ENCODE data around the gene EPHA1.
A peak's percentile ranks its signal among the peaks of the same experiment; 100 is the strongest.
"Not testable (repeated sequence)": the region's sequence is repeated elsewhere in the genome, so short reads cannot be mapped to it uniquely, and the experiment has no call there.

The EPHA1 gene

GRCh38 chr7:143394068-143394467 is 14.6 kb downstream of the EPHA1 start:
- H3K36me3 Mint-ChIP-seq (ENCODE audit: low read depth): peaks cover 22% of the 10 kb centered on the region
- DNase-seq: no peak
- TF ChIP-seq, protein P1, sequence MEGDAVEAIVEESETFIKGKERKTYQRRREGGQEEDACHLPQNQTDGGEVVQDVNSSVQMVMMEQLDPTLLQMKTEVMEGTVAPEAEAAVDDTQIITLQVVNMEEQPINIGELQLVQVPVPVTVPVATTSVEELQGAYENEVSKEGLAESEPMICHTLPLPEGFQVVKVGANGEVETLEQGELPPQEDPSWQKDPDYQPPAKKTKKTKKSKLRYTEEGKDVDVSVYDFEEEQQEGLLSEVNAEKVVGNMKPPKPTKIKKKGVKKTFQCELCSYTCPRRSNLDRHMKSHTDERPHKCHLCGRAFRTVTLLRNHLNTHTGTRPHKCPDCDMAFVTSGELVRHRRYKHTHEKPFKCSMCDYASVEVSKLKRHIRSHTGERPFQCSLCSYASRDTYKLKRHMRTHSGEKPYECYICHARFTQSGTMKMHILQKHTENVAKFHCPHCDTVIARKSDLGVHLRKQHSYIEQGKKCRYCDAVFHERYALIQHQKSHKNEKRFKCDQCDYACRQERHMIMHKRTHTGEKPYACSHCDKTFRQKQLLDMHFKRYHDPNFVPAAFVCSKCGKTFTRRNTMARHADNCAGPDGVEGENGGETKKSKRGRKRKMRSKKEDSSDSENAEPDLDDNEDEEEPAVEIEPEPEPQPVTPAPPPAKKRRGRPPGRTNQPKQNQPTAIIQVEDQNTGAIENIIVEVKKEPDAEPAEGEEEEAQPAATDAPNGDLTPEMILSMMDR (IDR thresholded peaks at IDR 0.05): no peak
- peaks cover 20% of the 10 kb centered on the region for H3K4me1 Mint-ChIP-seq
- H3K4me3 Mint-ChIP-seq: no peak overlapping the region
- no peaks in the 10 kb centered on the region for H3K9me3 Mint-ChIP-seq
- H3K27ac Mint-ChIP-seq: peak overlapping the region; percentile 44
- peaks cover 3% of the 10 kb centered on the region for H3K27me3 Mint-ChIP-seq (ENCODE audit: low read depth, poor library complexity)

- peaks cover 22% of the 10 kb centered on the region for H3K4me1 Mint-ChIP-seq
- peaks cover 3% of the 10 kb centered on the region for H3K27me3 Mint-ChIP-seq (ENCODE audit: low read depth, poor library complexity)
- H3K9me3 Mint-ChIP-seq: no peaks in the 10 kb centered on the region
- TF ChIP-seq, protein P1 (IDR thresholded peaks at IDR 0.05): no peak
- peak overlapping the region; percentile 44 for H3K27ac Mint-ChIP-seq
- no peak overlapping the region for H3K4me3 Mint-ChIP-seq
- peaks cover 24% of the 10 kb centered on the region for H3K36me3 Mint-ChIP-seq (ENCODE audit: low read depth)
- no peak for DNase-seq
Observed at GRCh38 chr7:143393267-143394041, 15.2 kb downstream of the EPHA1 start.

- TF ChIP-seq, protein P1 (IDR thresholded peaks at IDR 0.05): no peak
- Mint-ChIP-seq H3K4me3 (no peak overlapping the region), H3K27ac (no peak overlapping the region), H3K36me3 (ENCODE audit: low read depth) (peaks cover 24% of the 10 kb centered on the region), H3K27me3 (ENCODE audit: low read depth, poor library complexity) (peaks cover 3% of the 10 kb centered on the region), H3K4me1 (peaks cover 22% of the 10 kb centered on the region), H3K9me3 (no peaks in the 10 kb centered on the region)
- DNase-seq: no peak
Observed at GRCh38 chr7:143392875-143393266, 15.8 kb downstream of the EPHA1 start.

- H3K9me3 Mint-ChIP-seq; H3K4me3 Mint-ChIP-seq; H3K27me3 Mint-ChIP-seq (ENCODE audit: low read depth, poor library complexity); DNase-seq; H3K27ac Mint-ChIP-seq: not testable (repeated sequence)
- peaks cover 24% of the 10 kb centered on the region for H3K36me3 Mint-ChIP-seq (ENCODE audit: low read depth)
- H3K4me1 Mint-ChIP-seq: peaks cover 22% of the 10 kb centered on the region
Observed at GRCh38 chr7:143392427-143392826, 16.2 kb downstream of the EPHA1 start.

DNA sequence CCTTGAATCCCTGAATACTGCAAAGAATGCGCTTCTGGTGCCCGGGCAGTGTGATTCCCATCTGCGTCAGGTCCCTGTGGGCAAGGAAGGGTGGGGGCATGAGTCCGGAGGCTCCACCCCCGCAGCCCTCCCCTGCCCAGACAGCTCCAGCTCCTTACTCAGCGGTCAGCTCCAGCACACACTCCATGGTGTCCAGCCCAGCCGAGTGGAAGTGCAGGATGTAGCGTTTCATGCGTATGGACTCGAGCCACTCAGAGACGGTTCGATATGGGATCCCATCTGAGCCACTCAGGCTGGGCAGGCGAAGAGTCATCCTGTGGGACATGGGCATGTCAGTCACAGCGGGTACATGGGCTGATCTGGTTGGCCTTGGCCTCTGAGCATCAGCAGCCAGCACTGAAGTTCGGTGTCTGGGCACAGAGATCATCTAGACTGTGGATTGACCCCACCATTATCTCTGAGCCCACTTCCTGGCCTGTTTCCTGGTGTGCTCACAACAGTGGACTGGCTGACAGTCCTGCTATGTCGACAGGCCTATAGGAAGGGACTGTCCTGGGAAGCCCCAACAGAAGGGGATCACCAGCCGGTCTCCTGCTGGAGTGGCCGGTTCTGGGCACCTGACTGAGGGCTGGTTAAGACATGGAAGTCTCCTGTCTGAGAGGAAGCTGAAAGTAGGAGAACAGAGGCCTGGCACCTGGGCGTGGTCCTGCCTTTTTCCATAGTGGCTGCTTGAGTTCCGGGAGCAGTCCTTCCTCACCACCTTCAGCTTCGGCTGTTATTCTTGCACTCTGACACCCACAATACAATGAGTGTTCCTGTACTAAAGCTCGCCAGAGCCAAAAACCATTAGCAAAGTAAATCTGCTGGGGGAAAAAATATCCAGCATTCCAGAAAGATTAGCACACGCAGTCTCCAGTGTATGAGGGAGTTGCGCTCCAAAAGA is 16.9 kb downstream of the EPHA1 start:
- peaks cover 3% of the 10 kb centered on the region for H3K27me3 Mint-ChIP-seq (ENCODE audit: low read depth, poor library complexity)
- H3K36me3 Mint-ChIP-seq (ENCODE audit: low read depth): peaks cover 24% of the 10 kb centered on the region
- no peak overlapping the region for H3K4me3 Mint-ChIP-seq
- peaks cover 21% of the 10 kb centered on the region for H3K4me1 Mint-ChIP-seq
- no peak for DNase-seq
- no peak overlapping the region for H3K27ac Mint-ChIP-seq
- TF ChIP-seq, protein P1 (IDR thresholded peaks at IDR 0.05): no peak
- no peaks in the 10 kb centered on the region for H3K9me3 Mint-ChIP-seq

DNA sequence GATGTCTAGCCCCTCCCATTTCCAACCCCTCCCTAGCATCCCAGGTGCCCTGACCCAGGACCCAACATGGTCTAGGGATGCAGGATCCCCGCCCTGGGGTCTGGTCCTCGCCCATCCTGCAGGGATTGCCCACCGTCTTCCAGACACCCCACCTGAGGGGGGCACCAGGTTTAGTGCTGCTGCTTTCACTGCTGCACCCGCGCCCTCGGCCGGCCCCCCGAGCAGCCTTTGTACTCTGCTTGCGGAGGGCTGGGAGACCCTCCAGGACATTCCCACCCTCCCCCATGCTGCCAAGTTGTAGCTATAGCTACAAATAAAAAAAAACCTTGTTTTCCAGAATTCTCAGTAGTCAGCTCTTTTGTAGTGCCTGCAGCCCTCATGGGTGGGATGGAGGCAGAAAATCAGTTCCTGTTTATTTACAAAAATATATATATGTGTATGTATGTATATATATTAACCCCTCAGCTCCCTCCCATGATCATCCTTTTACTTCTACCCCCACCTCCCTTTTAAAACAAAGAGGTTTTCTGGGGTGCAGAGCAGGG is 17.8 kb downstream of the EPHA1 start:
- H3K4me3 Mint-ChIP-seq: no peak overlapping the region
- H3K9me3 Mint-ChIP-seq: no peaks in the 10 kb centered on the region
- DNase-seq: no peak
- peaks cover 24% of the 10 kb centered on the region for H3K36me3 Mint-ChIP-seq (ENCODE audit: low read depth)
- TF ChIP-seq, protein P1 (IDR thresholded peaks at IDR 0.05): no peak
- peaks cover 17% of the 10 kb centered on the region for H3K4me1 Mint-ChIP-seq
- H3K27me3 Mint-ChIP-seq (ENCODE audit: low read depth, poor library complexity): peaks cover 3% of the 10 kb centered on the region
- no peak overlapping the region for H3K27ac Mint-ChIP-seq

All from nephron progenitor cell (in vitro differentiated cells).